Fibroblast of the conjunctiva (primary cell): ENCODE results near the gene GDPD5.
A peak's percentile ranks its signal among the peaks of the same experiment; 100 is the strongest.

ENCODE experiments used
- DNase-seq: peaks from one replicate; pipeline ENCODE4 v3.0.0-alpha.2; 2010; ENCODE audit warnings: low read depth

The GDPD5 gene

GRCh38 chr11:75510004-75510722 is 15.6 kb downstream of the GDPD5 start:
- no peak for DNase-seq

- DNase-seq: no peak
These were observed 16.6 kb downstream of the GDPD5 start for GRCh38 chr11:75509020-75509720.

DNA sequence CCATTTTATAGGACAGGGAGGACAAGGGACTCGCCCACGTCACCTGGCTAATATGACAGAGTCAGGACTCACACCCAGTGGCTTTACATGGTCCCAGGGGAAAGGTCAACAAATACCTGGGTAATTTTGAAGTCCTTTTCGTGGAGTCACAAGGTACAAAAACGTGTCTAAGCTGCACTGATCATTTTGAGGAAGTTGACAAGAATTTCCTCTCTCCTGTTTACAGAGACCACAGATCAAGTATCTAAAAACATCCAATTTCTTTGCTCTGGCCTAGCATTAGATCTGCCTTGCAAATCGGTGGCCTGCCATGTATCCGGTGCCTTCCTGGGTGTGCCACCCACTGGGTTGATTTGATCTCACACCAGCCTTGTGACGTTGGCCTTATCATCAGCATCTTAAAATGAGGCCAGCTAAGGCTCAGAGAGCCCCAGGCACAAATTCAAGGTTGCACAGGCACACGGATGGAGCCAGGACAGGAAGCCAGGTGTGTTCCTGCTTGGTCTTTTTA is 17.6 kb downstream of the GDPD5 start:
- no peak for DNase-seq

GRCh38 chr11:75507571-75507970 is 18.2 kb downstream of the GDPD5 start:
- DNase-seq: no peak

DNA sequence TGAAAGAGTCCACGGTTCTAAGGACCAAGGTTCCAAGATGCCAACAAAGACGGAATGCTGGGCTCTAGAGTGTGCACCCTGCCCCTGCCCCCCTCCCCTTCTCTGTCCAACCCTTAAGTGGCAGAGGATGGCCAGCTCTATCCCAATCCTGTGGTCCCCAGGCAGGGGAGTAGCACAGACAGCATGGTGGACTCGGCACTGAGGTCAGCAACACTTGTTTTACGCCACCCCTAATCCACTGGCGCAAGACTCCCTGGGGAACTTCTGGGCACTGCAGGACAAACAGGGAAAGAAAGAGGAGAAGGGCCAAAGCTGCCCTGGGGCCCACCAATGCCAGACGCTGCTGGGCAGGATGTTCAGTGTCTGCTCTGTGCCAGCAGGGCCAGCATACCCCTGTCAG is 18.9 kb downstream of the GDPD5 start:
- DNase-seq: no peak

- no peak for DNase-seq
These were observed 19.6 kb downstream of the GDPD5 start for GRCh38 chr11:75505916-75506692.

DNA sequence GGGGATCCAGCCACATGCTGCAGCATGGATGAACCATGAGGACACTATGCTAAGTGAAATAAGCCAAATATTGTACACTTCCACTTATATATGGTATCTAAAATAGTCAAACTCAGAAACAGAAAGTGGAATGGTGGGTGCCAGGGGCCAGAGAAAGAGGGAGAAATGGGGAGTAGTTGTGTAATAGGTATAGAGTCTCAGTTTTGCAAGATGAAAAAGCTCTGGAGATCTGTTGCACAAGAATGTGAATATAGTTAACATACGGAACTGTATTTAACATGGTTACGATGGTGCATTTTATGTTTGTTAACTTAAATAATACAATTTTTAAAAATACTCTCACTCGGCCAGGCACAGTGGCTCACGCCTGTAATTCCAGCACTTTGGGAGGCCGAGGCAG is 21.2 kb downstream of the GDPD5 start:
- DNase-seq: no peak

GRCh38 chr11:75503531-75504099 is 22.1 kb downstream of the GDPD5 start:
- no peak for DNase-seq

DNA sequence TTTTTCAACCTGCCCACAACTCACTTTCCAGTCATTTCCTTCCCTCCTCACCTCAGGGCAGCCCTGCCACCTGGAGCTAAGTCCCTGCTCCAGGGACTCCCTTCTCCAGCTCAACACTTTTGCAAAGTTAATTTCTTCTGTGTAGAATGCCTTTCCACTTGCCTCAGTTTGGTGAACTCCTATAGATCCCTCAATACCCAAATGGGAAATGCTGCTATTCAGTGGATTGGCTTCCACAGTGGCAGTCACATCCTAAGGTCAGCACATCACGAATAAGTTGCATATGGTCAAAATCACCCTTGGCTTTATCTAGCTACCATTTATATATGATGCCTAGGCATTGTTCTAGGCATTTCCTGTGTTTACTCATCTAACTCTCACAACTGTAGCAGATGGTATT is 23.6 kb downstream of the GDPD5 start:
- DNase-seq: no peak

DNA sequence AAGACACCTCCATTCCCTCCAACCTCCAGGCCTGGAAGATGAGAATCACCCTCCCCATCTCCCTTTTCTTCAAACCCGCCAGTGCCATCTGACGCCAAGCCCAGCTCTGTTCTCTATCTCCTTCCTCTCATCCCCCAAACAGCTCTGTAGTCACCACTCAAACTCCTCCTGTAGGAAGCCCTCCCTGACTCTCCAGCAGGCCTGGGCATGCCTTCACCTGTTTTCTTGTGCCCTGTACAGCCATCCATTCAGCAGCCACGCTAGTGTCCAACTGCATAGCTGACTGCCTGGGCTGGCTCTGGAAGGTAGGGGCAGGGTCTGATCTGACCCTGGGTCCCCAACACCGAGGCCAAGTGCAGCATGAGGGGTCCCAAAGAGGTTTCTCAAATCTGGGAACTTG is 25.0 kb downstream of the GDPD5 start:
- no peak for DNase-seq

DNA sequence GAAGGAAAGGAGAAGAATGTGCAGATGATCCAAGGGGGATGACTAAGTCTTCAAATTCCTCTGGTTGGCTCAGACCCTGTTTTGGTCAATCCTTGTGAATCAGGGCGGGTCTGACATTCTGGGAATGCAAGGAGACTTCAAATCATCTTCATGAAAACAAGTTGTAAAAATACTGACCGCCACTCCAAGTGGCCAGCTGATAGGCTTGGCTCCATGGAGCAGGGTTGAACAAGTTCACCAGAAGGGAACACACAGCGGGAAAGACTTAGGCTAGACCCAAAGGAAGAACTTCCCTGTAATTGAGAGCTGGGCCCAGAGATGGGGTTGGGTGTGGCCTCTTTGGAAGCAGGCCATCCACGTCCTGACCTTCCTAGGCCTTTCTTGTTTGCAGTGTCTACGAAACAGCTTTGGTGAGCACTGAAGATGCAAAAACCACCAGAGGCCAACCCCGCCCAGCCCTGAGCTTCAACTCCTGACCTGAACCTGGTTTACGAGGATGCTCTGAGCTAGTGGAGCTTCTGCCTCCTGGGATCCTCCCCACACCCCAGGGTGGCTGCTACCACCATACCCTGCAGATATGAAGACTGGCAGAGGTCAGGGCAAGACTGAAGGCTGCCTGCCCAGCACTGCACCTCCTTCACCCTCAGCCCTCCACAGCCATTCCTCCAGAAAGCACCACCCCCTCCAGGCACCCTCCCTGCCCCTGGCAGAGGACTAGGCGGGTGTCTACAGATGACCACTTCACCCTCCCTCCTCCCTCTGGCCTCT is 26.1 kb downstream of the GDPD5 start:
- DNase-seq: peak; percentile 91

GRCh38 chr11:75498556-75499255 is 27.0 kb downstream of the GDPD5 start:
- no peak for DNase-seq

DNA sequence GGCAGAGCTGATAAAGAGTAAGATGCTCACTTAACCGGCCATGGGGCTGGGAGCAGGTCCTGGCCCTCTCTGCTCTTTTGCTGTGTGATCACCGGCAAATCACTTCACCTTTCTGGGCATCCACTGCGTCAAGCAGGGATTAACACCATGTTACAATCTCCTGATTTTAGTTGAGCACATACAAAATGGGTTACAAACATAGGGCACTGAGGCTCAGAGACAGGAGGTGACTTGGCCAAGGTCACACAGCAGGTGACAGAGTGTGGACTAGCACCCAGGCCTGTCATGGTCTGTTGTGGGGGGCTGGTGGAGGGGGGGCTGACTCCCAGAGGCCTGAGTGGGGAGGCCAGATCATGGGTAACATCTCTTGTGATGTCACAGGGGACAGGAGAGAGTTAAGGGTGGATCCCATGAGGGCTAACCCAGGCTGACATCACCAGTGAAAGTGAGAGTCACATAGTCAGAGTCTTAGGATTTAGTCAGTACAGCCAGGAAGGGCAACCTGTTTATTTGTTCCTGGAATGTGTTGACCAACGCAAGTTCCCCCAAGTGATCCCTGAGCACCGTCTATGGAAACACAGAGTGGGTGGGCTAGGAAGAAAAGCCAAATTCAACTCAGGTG is 27.8 kb downstream of the GDPD5 start:
- no peak for DNase-seq

DNA sequence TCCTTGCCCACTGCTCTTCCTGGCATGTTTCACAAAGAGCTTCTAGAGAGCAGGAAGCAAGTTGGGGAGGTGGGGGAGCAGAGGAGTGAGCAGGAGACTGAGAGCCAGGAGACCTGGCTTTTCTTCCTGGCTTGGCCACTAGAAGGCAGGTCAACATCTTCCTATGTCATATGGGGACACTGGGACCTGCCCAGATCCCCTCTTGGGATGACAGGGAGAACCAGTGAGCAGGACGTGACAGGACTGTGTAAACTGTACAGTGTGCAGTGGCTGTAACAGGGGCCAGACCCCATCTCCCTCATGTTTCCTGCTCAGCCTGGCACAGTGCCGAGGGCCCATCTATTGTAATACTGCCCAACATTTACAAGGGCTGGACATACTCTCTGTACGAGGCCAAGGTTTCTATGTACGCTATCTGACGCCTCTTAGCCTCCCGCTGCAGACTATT is 29.4 kb downstream of the GDPD5 start:
- DNase-seq: no peak

- no peak for DNase-seq
These were observed 29.9 kb downstream of the GDPD5 start for GRCh38 chr11:75495749-75496304.

DNA sequence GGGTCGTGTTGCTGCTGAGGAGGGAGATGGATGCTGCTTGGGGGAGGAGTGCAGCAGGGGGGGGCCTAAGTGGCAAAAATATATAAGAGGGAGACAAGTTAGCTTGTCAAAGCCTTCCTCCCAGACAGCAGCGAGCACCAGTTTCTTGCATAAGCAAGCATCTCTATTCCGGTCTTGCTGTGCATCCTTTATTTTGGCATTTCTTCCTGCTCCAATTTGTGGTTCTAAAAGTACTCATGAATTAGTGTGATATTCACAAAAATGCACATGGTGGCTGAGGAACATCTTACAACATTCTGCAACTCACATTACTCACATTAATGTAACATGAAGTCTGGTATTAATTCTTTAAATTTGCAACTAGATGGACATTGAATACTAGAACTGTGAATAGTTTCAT is 32.1 kb downstream of the GDPD5 start:
- DNase-seq: no peak

GRCh38 chr11:75492181-75492820 is 33.4 kb downstream of the GDPD5 start:
- no peak for DNase-seq

DNA sequence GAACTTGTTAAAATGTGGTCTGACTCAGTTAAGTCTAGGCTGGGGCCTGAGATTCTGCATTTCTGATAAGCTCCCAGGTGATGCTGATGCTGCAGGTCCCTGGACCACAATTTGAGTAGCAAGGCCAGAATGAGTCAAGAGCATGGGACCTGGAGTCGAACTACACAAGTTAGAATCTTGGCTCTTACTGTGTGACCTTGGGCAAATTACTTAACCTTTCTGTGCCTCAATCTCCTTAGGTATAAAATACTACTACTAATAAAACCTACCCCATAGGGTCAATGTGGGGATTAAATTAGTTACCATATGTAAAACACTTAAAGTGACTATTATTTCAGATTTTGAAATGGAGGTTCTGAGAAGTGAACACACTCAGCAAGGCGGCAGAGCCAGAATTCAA is 34.3 kb downstream of the GDPD5 start:
- DNase-seq: no peak
